ENCODE measurements around the gene WWOX. TPM values are rescaled to one million over a fixed set of nuclear protein-coding genes. Genes with fewer than 3 reads are reported as not detected.

The WWOX gene
- total and polyA plus RNA-seq, 2 of the 8 experiments (the other 6 are each of a cell fraction or from before 2014, with no cell fraction given), result 5.4 to 16.7 TPM

DNA sequence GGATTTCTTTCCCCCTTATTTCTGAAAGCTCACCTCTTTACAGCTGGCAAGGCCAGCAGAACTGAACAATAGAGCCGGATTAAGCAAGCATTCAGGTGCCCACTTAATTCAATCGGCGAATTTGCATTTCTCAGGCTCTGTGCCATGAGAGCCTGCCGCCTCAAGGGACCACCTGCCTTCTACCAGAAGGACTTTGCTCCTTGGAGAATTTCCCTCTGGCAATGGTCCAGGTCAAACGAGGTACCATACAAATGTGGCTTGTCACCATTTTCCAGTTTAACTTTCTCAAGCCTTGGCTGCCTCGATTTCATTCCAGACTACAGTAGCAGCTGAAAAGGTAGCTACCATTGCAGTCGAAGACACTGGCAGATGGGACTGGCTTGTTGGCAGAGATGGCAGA, 967.1 kb downstream of the WWOX start:
- no peak for DNase-seq (ENCODE audit: low read depth in 1 of 2, low spot score in 2 of 2)
- no peak for FAIRE-seq
- no peak overlapping the region for H2BK5ac ChIP-seq (ENCODE audit: low read depth, low read length)

More for the DNA sequence above, 967.1 kb downstream of the WWOX start:
- Histone ChIP-seq H3K27me3 (replicated peaks in 1 of 4; ENCODE audit: control insufficient read depth in 3 of 4, extremely low read depth in 1 of 4, insufficient read depth in 3 of 4, low read length in 3 of 4) (no peaks in the 10 kb centered on the region; a peak in 1 of 7 replicates), H3K27ac (ENCODE audit: low read depth, low read length) (no peak overlapping the region), H3K56ac (replicated peaks; ENCODE audit: insufficient read length, low read depth, low read length) (no peak overlapping the region), H2BK120ac (replicated peaks; ENCODE audit: low read depth, low read length) (no peak overlapping the region), H4K91ac (replicated peaks; ENCODE audit: insufficient read length, low read length) (no peak overlapping the region), H2BK15ac (ENCODE audit: low read length) (no peak overlapping the region), H3K79me1 (ENCODE audit: low read depth, low read length) (no peaks in the 10 kb centered on the region), H2BK12ac (ENCODE audit: low read depth, low read length) (no peak overlapping the region), H2BK20ac (ENCODE audit: low read length) (peak overlapping the region; percentile 75; the same call in 1 of the 2 replicates), H3K4me1 (replicated peaks in 1 of 4; ENCODE audit: control insufficient read depth in 3 of 4, insufficient read depth in 4 of 4, low read length in 3 of 4) (peaks cover 0 to 6% (median under 1%) of the 10 kb centered on the region in 4 experiments; a peak in 3 of 7 replicates), H3K18ac (ENCODE audit: extremely low read depth, low read length) (no peak overlapping the region), H3K14ac (ENCODE audit: insufficient read length) (no peak overlapping the region), H3K9me3 (ENCODE audit: insufficient read depth in 2 of 2, low read depth in 1 of 2, low read length in 1 of 2) (no peaks in the 10 kb centered on the region), H3K23ac (ENCODE audit: insufficient read length) (no peak overlapping the region), H3K4ac (replicated peaks; ENCODE audit: insufficient read length, low read depth, low read length) (no peak overlapping the region), H3K4me3 (ENCODE audit: extremely low read depth in 1 of 4, insufficient read depth in 2 of 4, low read depth in 3 of 4, low read length in 4 of 4) (no peak overlapping the region), H2AFZ (ENCODE audit: low read length) (no peak overlapping the region), H3K4me2 (ENCODE audit: insufficient read depth in 1 of 2, low read depth in 2 of 2, low read length in 2 of 2) (no peak overlapping the region), H4K5ac (ENCODE audit: insufficient read length, low read depth, low read length) (no peak overlapping the region), H3K23me2 (ENCODE audit: low read depth, low read length) (no peaks in the 10 kb centered on the region), H3K9ac (replicated peaks in 1 of 4; ENCODE audit: extremely low read depth in 1 of 4, low read depth in 3 of 4, low read length in 3 of 4) (no peak overlapping the region), H3K36me3 (ENCODE audit: control insufficient read depth in 2 of 4, insufficient read depth in 4 of 4, low read length in 3 of 4) (no peaks in the 10 kb centered on the region), H4K8ac (ENCODE audit: extremely low read depth, insufficient read depth, low read length) (no peak overlapping the region), H2AK5ac (ENCODE audit: low read depth, low read length) (no peak overlapping the region), H3K79me2 (ENCODE audit: control insufficient read depth in 1 of 2, insufficient read depth in 2 of 2, low read length in 2 of 2) (no peaks in the 10 kb centered on the region), H4K20me1 (replicated peaks in 1 of 2; ENCODE audit: control insufficient read depth in 1 of 2, insufficient read depth in 2 of 2, low read length in 2 of 2) (no peaks in the 10 kb centered on the region)
- ChIA-PET CTCF (ENCODE audit: partially characterized antibody) (interaction anchor here (0.6 to 1.4 kb wide), 4 partner anchors 19 to 954 kb away, joined by 3 to 4 read pairs (median 3); no protein-coding TSS in a partner anchor), POLR2A (ENCODE audit: partially characterized antibody) (interaction anchor here (0.8 kb wide), 1 partner anchor 11 kb away, joined by 4 read pairs; no protein-coding TSS in a partner anchor)
- WGBS, 2 experiments (ENCODE audit: extremely low coverage in 1 of 2, insufficient coverage in 1 of 2, insufficient read length in 1 of 2, insufficient replicate concordance in 2 of 2, low coverage in 1 of 2, low lambda C conversion rate in 2 of 2, missing lambda C conversion rate in 1 of 2), result 79% methylated on average over 7 of the region's 7 CpGs; no CpG with 5 or more reads in 1 of the 2 experiments
- TF ChIP-seq, protein P1, sequence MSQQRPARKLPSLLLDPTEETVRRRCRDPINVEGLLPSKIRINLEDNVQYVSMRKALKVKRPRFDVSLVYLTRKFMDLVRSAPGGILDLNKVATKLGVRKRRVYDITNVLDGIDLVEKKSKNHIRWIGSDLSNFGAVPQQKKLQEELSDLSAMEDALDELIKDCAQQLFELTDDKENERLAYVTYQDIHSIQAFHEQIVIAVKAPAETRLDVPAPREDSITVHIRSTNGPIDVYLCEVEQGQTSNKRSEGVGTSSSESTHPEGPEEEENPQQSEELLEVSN (IDR thresholded peaks at IDR 0.05), result peak; percentile 31; the same call in 1 of the 2 replicates
- TF ChIP-seq, protein P2, sequence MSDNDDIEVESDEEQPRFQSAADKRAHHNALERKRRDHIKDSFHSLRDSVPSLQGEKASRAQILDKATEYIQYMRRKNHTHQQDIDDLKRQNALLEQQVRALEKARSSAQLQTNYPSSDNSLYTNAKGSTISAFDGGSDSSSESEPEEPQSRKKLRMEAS (IDR thresholded peaks at IDR 0.05), result 0 out of 2 replicates have a peak, but pooled peaks have one; percentile 11
- TF ChIP-seq RAD21 (IDR thresholded peaks at IDR 0.05 in 1 of 2, conservative IDR thresholded peaks at IDR 0.05 in 1 of 2; ENCODE audit: low read depth in 2 of 2, low read length in 2 of 2), result no peak
- no peak for TF ChIP-seq CBX8 (IDR thresholded peaks at IDR 0.05; ENCODE audit: borderline replicate concordance, low read depth, low read length)

Data from H1 (cell line).